MG63 (cell line): Measurements from ENCODE around the gene GSE1. TPM values are rescaled to one million over a fixed set of nuclear protein-coding genes. Genes with fewer than 3 reads are reported as not detected.

Experiments used
- DNase-seq: peaks from one replicate; pipeline ENCODE4 v3.0.0-alpha.2; 2020
- H3K27me3 ChIP-seq: fragments of 250-450 bp; sonication (Bioruptor Pico); 2 replicates; pipeline ENCODE4 v1.5.1; 2020; ENCODE audit warnings: mild to moderate bottlenecking, moderate library complexity
- H3K36me3 ChIP-seq: fragments of 250-450 bp; sonication (Bioruptor Pico); 2 replicates; pipeline ENCODE4 v1.5.1; 2020; ENCODE audit warnings: mild to moderate bottlenecking, moderate library complexity
- H3K4me3 ChIP-seq: fragments of 250-450 bp; sonication (Bioruptor Pico); 2 replicates; pipeline ENCODE4 v1.5.1; 2020; ENCODE audit warnings: mild to moderate bottlenecking, moderate library complexity
- H3K9me3 ChIP-seq: fragments of 250-450 bp; sonication (Bioruptor Pico); 2 replicates; pipeline ENCODE4 v1.5.1; 2020; ENCODE audit warnings: mild to moderate bottlenecking, moderate library complexity
- total RNA-seq: library from RNA; depleted of rRNA; stranded (reverse); fragments of >200 nt; shearing (Covaris generic); gene quantifications from 2 replicates; pipeline ENCODE4 v1.2.3, GENCODE V29; 2014; ENCODE audit warnings: low replicate concordance

The GSE1 gene
- total RNA-seq, 1 experiment from 2014 or later = 19.1 TPM

- Histone ChIP-seq H3K36me3 (no peaks in the 10 kb centered on the region; the same call in none of the 2 replicates), H3K9me3 (no peaks in the 10 kb centered on the region), H3K4me3 (no peak overlapping the region), H3K27me3 (no peaks in the 10 kb centered on the region)
- DNase-seq = no peak
Observed at GRCh38 chr16:85641305-85641704, 28.2 kb downstream of the GSE1 start.

DNA sequence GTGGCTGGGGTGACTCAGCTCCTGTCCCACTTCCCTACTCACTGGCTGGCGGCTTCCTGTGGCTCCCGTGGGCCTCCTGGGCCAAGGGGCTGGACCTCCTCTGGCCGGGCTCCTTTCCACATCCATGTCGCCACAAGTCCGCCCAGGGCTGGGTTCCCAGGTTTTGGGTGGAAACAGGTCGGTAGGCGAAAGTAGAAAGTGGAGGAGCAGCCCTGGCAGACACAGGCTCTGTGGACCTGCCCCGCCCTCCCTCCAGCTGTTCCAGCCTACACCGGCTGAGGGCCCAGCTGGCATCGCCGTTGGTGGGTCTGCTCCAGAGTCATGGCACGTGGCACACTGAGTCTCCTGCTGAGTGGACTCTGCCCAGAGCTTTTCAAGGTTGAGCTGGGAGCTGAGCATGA lies 28.7 kb downstream of the GSE1 start:
- no peak overlapping the region for H3K4me3 ChIP-seq
- DNase-seq = peak; percentile 91
- H3K36me3 ChIP-seq = no peaks in the 10 kb centered on the region; the same call in none of the 2 replicates
- H3K27me3 ChIP-seq = no peaks in the 10 kb centered on the region
- no peaks in the 10 kb centered on the region for H3K9me3 ChIP-seq

- Histone ChIP-seq H3K9me3 (no peaks in the 10 kb centered on the region), H3K36me3 (no peaks in the 10 kb centered on the region; the same call in 1 of the 2 replicates), H3K4me3 (no peak overlapping the region), H3K27me3 (no peaks in the 10 kb centered on the region)
- no peak for DNase-seq
Observed at GRCh38 chr16:85642762-85643358, 29.7 kb downstream of the GSE1 start.

- no peak overlapping the region for H3K4me3 ChIP-seq
- H3K36me3 ChIP-seq = no peaks in the 10 kb centered on the region; the same call in 1 of the 2 replicates
- no peaks in the 10 kb centered on the region for H3K27me3 ChIP-seq
- no peak for DNase-seq
- H3K9me3 ChIP-seq = no peaks in the 10 kb centered on the region
Observed at GRCh38 chr16:85643631-85644030, 30.5 kb downstream of the GSE1 start.

DNA sequence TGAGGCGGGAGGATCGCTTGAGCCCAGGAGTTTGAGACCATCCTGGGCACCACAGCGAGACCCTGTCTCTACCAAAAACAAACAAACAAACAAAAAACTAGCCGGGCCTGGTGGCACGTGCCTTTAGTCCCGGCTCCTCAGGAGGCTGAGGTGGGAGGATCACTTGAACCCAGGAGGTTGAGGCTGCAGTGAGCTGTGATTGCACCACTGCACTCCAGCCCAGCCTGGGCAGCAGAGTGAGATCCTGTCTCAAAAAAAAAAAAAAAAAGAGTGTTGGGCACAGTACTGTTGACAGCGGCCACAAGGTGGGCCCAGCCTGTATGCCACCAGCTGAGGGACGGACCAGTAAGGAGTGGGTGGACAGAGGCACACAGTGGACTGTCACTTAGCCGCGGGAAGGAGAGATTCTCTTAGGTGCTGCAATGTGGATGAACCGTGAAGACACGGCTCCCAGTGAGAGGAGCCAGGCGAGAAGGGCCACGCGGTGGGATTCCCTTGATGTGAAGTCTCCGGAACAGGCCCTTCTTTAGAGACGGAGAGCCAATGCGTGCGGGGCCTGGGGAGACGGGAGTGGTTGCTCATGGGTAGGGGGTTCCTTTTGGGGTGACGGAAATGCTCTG lies 31.1 kb downstream of the GSE1 start:
- H3K4me3 ChIP-seq = no peak overlapping the region
- H3K36me3 ChIP-seq = no peaks in the 10 kb centered on the region; the same call in 1 of the 2 replicates
- H3K9me3 ChIP-seq = no peaks in the 10 kb centered on the region
- DNase-seq = no peak
- no peaks in the 10 kb centered on the region for H3K27me3 ChIP-seq

- Histone ChIP-seq H3K9me3 (no peaks in the 10 kb centered on the region), H3K4me3 (no peak overlapping the region), H3K27me3 (no peaks in the 10 kb centered on the region), H3K36me3 (no peaks in the 10 kb centered on the region; the same call in 1 of the 2 replicates)
- DNase-seq = no peak
Observed at GRCh38 chr16:85645021-85645589, 32.0 kb downstream of the GSE1 start.

GRCh38 chr16:85646358-85646907 lies 33.3 kb downstream of the GSE1 start:
- H3K9me3 ChIP-seq = no peaks in the 10 kb centered on the region

GRCh38 chr16:85646976-85647375 lies 33.9 kb downstream of the GSE1 start:
- H3K9me3 ChIP-seq = no peaks in the 10 kb centered on the region
- H3K27me3 ChIP-seq = no peaks in the 10 kb centered on the region
- H3K4me3 ChIP-seq = no peak overlapping the region
- no peaks in the 10 kb centered on the region; the same call in 1 of the 2 replicates for H3K36me3 ChIP-seq
- DNase-seq = no peak

More at GRCh38 chr16:85646358-85646907, 33.3 kb downstream of the GSE1 start:
- no peaks in the 10 kb centered on the region for H3K27me3 ChIP-seq
- H3K4me3 ChIP-seq = no peak overlapping the region
- no peak for DNase-seq
- H3K36me3 ChIP-seq = no peaks in the 10 kb centered on the region; the same call in 1 of the 2 replicates

DNA sequence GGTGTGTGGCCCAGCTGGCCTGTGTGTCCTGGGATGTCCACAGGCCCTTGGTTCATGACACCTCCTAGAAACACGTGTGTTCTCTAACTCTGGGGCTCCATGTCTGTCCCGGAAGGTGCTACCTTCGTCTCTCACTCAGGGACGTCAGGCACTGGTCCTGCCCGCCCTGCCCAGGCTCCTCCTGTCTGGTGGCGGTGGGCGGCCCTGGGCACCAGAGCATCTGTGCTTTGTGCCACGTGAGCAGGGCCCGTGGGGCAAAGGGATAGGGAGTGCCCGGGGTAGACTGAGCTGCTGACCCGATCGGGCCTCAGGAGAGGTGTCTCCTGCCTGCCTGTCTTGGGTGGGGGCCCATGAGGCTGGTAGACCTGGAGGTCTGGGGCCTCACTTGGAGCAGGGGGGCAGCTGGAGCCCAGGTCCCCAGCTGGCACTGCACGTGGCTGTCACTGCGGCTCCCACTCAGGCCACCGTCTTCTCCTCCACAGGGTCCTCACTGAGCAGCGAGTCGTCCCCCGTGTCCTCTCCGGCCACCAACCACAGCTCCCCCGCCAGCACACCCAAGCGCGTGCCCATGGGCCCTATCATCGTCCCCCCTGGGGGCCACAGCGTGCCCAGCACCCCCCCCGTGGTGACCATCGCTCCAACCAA lies 35.1 kb downstream of the GSE1 start:
- Histone ChIP-seq H3K9me3 (no peaks in the 10 kb centered on the region), H3K4me3 (no peak overlapping the region), H3K36me3 (no peaks in the 10 kb centered on the region; the same call in 1 of the 2 replicates), H3K27me3 (no peaks in the 10 kb centered on the region)
- DNase-seq = no peak

GRCh38 chr16:85648805-85649204 lies 35.7 kb downstream of the GSE1 start:
- Histone ChIP-seq H3K27me3 (no peaks in the 10 kb centered on the region), H3K36me3 (no peaks in the 10 kb centered on the region; the same call in 1 of the 2 replicates), H3K4me3 (no peak overlapping the region), H3K9me3 (no peaks in the 10 kb centered on the region)
- DNase-seq = no peak

DNA sequence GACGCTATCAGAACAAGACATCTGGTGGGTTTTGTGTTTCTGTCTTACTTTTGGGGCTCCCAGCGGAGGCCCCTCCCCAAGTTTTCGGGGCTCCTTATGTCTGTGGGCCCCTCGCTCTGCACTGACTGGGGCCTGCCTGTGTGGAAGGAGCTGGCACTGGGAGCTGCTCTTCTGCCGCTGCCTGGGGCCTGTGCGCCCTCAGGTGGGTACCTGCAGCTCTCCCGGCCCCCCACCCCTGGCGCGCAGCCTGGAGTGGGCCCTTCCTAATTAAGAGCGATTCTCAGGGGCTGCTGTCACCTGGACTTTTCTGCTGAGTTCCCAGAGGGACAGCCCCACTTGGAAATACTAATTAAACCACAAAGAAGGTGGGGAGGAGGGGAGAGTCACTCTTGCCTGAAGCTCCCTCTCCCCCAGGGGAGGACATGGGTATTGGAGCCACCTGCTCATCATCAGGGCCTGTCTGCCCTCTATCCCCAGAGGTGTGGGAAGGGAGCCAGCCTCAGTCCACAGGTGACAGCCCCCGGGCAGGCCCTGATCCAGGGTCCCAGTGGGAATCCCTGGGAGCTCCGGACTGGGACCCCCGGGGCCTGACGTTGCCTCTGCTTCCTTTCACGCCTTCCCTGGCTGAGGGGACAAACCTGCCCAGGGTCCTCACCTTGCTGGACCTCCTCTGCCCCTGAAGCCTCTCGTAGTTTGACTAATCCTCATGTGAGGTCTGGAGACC lies 36.5 kb downstream of the GSE1 start:
- Histone ChIP-seq H3K9me3 (no peaks in the 10 kb centered on the region), H3K4me3 (no peak overlapping the region), H3K36me3 (peaks cover 4% of the 10 kb centered on the region; the same call in 1 of the 2 replicates), H3K27me3 (no peaks in the 10 kb centered on the region)
- DNase-seq = no peak

DNA sequence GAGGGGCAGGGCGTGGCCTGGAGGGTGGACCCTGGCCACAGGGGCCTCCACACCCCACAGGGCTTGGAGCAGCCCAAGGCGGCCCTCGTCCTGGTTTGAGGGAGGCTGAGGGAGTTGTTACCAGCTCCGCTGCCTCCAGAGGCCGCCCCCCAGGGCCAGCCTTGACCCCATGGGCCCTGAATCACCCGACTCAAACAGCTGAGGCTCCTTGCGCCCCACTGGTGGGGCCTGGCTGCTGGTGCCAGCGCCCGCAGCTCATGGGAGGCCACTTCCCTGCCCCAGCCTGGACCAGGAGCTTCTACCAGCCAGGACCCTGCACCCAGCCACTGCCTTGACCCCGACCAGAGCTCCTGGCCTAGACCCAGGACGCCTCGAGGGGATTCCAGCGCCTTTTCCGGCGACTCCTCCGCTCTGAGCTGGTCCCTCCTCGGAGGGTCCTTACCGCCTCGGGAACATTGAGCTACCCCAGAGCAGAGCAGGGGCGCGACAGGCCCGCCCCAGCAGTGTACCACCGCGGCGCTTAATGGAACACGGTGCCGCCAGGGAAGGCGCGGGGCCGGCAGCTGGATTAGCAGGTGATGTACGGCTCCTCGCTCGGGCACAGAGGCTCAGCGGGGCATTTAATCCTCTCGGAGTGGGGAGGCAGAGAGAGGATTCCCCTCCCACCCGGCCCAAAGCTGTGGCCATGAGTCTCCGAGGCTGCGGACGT lies 37.2 kb downstream of the GSE1 start:
- Histone ChIP-seq H3K9me3 (no peaks in the 10 kb centered on the region), H3K27me3 (no peaks in the 10 kb centered on the region), H3K4me3 (no peak overlapping the region), H3K36me3 (peaks cover 5% of the 10 kb centered on the region; the same call in 1 of the 2 replicates)
- no peak for DNase-seq

- no peak for DNase-seq
Observed at GRCh38 chr16:85650844-85651628, 37.9 kb downstream of the GSE1 start.

DNA sequence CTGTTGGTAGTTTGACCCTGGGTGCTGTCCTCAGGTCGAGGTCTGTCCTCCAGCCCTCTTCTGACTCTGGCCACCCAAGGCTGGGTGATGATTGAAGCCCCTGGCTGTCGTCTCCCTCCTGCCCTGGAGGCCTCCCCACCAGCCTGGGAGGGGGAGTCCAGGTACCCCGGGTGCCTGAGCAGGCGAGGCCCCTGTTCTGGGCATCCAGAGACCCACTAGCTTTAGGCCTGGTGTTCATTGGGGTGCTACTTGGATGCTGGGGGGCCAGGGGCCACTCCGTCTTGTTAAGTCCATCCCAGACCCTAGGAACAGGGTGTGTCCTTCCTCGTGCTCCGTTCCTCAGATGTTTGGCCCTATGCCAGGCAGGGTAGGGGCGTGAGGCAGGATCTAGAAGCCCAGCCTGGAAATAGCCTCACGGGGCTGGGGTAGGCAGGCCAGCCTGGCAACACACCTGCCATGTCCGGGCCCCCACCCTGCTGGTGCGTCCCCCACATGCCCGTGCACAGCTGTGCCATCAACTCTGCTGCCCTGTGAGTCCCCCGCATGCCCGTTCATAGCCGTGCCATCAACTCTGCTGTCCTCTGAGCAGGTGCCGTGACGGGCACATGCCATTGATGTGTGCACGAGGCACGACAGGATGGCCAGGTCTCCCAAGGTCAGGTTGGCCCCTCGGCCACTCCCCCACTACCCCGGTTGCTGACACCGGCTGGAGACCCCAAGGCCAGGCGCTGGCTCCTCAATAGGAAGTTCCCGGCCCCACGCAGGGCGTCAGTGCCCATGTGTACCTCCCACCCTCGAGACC lies 38.7 kb downstream of the GSE1 start:
- Histone ChIP-seq H3K36me3 (peaks cover 11% of the 10 kb centered on the region), H3K27me3 (no peaks in the 10 kb centered on the region), H3K4me3 (no peak overlapping the region), H3K9me3 (no peaks in the 10 kb centered on the region)
- no peak for DNase-seq

More at GRCh38 chr16:85650844-85651628, 37.9 kb downstream of the GSE1 start:
- H3K9me3 ChIP-seq = no peaks in the 10 kb centered on the region
- H3K4me3 ChIP-seq = no peak overlapping the region
- peaks cover 9% of the 10 kb centered on the region for H3K36me3 ChIP-seq
- H3K27me3 ChIP-seq = no peaks in the 10 kb centered on the region
